Measurements from ENCODE around the gene CHMP1B. TPM values are rescaled to one million over a fixed set of nuclear protein-coding genes. Genes with fewer than 3 reads are reported as not detected.
"Not testable (repeated sequence)": the region's sequence is repeated elsewhere in the genome, so short reads cannot be mapped to it uniquely, and the experiment has no call there.

The CHMP1B gene
- total and polyA plus RNA-seq, 3 donors from 2014 or later: 32.8 to 50.0 (median 39.1) TPM

DNA sequence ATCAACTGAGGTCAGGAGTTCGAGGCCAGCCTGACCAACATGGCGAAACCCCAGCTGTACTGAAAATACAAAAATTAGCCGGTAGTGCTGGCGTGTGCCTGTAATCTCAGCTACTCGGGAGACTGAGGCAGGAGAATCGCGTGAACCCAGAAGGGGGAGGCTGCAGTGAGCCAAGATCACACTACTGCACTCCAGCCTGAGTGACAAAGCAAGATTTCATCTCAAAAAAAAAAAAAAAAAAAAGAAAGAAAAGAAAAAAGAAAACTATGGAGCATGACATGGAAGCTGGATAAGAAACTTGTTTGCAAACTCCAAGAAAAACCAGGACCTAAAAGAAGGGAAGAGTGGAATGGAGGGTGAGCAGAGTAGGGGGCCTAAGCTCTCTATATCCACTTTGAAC lies 1.9 kb upstream of the CHMP1B start:
- H3K27ac ChIP-seq: peak overlapping the region; percentile 75 to 89
- no peak for DNase-seq
- no peak for TF ChIP-seq POLR2A (IDR thresholded peaks at IDR 0.05)
- TF ChIP-seq, protein P1, sequence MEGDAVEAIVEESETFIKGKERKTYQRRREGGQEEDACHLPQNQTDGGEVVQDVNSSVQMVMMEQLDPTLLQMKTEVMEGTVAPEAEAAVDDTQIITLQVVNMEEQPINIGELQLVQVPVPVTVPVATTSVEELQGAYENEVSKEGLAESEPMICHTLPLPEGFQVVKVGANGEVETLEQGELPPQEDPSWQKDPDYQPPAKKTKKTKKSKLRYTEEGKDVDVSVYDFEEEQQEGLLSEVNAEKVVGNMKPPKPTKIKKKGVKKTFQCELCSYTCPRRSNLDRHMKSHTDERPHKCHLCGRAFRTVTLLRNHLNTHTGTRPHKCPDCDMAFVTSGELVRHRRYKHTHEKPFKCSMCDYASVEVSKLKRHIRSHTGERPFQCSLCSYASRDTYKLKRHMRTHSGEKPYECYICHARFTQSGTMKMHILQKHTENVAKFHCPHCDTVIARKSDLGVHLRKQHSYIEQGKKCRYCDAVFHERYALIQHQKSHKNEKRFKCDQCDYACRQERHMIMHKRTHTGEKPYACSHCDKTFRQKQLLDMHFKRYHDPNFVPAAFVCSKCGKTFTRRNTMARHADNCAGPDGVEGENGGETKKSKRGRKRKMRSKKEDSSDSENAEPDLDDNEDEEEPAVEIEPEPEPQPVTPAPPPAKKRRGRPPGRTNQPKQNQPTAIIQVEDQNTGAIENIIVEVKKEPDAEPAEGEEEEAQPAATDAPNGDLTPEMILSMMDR (IDR thresholded peaks at IDR 0.05): no peak
- H3K27me3 ChIP-seq: no peaks in the 10 kb centered on the region
- H3K36me3 ChIP-seq (ENCODE audit: low read depth, missing control alignments): no peaks in the 10 kb centered on the region
- H3K4me1 ChIP-seq: peaks cover 19% of the 10 kb centered on the region
- intact Hi-C loops (cut with DNase I; ENCODE audit: low total_unique reads): no loop called here
- H3K4me3 ChIP-seq: no peak overlapping the region
- no peaks in the 10 kb centered on the region for H3K9me3 ChIP-seq
- WGBS, 2 donors: 73 to 89% methylated on average over 7 of the region's 7 CpGs

DNA sequence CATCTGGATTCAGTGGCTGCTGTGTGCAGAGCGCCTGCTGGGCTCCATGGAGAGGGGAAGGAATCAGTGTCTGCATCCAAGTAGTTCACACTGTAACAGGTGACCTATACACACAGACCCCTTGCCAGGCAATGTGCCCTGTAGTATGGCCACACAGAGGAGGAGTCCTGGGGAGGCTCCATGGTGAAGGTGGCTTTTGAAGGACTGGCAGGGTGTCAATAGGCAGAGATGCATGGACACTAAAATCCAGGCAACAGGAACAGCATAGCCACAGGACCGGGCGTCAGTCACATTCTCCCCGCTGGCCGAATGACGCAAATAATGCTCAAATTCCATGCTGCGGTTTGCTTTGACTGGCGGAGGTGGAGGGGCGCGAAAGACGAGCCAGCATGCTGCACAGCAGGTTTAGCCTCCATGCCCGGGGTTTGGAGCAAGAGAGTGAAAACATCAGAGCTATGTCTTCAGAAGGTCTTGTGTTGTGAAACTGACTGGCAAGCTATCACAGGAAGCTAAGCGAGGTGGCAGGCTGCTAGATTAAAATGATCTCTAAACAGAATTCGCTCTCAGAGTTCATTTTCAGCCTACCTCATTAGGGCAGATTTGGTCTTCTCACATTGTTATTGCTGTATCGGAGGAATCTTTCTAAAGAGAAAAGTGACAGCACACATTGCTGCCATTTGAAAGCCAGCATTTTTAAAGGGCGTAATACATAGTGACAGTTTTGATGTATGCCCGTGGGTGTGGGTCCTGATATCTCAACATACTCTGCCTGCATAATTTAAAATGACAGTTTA lies 1.2 kb upstream of the CHMP1B start:
- H3K27ac ChIP-seq: peak overlapping the region; percentile 75 to 89
- no peaks in the 10 kb centered on the region for H3K27me3 ChIP-seq
- WGBS, 2 donors: 2 to 22% methylated on average over 11 to 17 of the region's 17 CpGs

DNA sequence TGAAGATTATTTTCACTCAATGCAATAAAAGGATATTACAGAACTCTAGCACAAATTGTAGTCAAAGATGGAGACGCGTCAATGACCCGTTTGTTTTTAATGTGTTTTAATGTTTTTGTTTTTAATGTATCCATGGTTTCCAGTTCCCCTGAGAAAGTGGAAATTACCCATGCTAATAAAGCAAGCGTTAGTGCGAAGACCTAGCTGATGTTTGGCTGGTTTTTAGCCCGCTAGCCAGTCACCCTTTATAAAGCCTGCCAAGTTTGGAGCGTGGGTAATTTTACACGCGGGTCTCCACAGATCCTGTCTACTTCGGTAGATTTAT lies 430 bp upstream of the CHMP1B start:
- WGBS, 2 donors: 0% methylated on average over 10 of the region's 10 CpGs
- TF ChIP-seq, protein P1 (IDR thresholded peaks at IDR 0.05): no peak
- TF ChIP-seq POLR2A (IDR thresholded peaks at IDR 0.05): no peak
- no peak for DNase-seq
- intact Hi-C loops (cut with DNase I; ENCODE audit: low total_unique reads): no loop called here
- H3K36me3 ChIP-seq (ENCODE audit: low read depth, missing control alignments): no peaks in the 10 kb centered on the region
- peaks cover 19% of the 10 kb centered on the region for H3K4me1 ChIP-seq
- H3K27ac ChIP-seq: peak overlapping the region; percentile 75 to 89
- no peaks in the 10 kb centered on the region for H3K27me3 ChIP-seq
- peak overlapping the region; percentile 82 to 88 for H3K4me3 ChIP-seq
- H3K9me3 ChIP-seq: no peaks in the 10 kb centered on the region

More for the DNA sequence above, 1.2 kb upstream of the CHMP1B start:
- peaks cover 19% of the 10 kb centered on the region for H3K4me1 ChIP-seq
- peak overlapping the region; percentile 82 to 88 for H3K4me3 ChIP-seq
- H3K9me3 ChIP-seq: no peaks in the 10 kb centered on the region
- DNase-seq: peak; percentile 68
- no peaks in the 10 kb centered on the region for H3K36me3 ChIP-seq (ENCODE audit: low read depth, missing control alignments)
- no peak for TF ChIP-seq POLR2A (IDR thresholded peaks at IDR 0.05)
- TF ChIP-seq, protein P1 (IDR thresholded peaks at IDR 0.05): no peak
- intact Hi-C loops (cut with DNase I; ENCODE audit: low total_unique reads): no loop called here

DNA sequence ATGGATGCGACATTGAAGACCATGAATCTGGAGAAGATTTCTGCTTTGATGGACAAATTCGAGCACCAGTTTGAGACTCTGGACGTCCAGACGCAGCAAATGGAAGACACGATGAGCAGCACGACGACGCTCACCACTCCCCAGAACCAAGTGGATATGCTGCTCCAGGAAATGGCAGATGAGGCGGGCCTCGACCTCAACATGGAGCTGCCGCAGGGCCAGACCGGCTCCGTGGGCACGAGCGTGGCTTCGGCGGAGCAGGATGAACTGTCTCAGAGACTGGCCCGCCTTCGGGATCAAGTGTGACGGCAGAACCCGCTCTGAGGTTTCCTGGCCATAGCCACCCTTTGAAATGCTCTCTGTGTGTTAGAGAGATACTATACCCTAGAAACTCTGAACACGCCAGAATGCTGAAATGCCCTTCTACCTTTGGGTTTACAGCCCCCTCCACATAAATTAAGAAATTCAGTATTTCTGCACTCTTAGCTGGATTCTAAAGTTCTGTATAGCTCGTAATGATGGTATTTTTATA lies 659 bp downstream of the CHMP1B start:
- 0 to 1% methylated on average over 10 to 23 of the region's 23 CpGs for WGBS, 2 donors
- Histone ChIP-seq H3K4me3 (peak overlapping the region; percentile 82 to 88), H3K27me3 (no peaks in the 10 kb centered on the region), H3K27ac (peak overlapping the region; percentile 75 to 89), H3K36me3 (ENCODE audit: low read depth, missing control alignments) (no peaks in the 10 kb centered on the region), H3K9me3 (no peaks in the 10 kb centered on the region), H3K4me1 (peaks cover 19% of the 10 kb centered on the region)
- TF ChIP-seq POLR2A (IDR thresholded peaks at IDR 0.05): no peak
- TF ChIP-seq, protein P1 (IDR thresholded peaks at IDR 0.05): no peak
- peak; percentile 57 for DNase-seq
- intact Hi-C loops (cut with DNase I; ENCODE audit: low total_unique reads): no loop called here

DNA sequence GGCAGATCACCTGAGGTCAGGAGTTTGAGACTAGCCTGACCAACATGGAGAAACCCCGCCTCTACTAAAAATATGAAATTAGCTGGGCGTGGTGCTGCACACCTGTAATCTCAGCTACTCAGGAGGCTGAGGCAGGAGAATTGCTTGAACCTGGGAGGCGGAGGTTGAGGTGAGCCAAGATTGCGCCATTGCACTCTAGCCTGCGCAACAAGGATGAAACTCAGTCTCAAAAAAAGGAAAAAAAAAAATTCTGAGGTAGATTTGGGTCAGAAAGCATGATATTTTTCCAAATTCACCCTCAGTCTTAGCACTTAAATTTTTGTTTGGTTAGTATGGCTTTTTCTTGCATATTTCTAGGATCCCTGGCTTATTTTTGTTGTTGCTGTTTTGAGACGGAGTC lies 3.3 kb downstream of the CHMP1B start:
- H3K9me3 ChIP-seq; H3K27ac ChIP-seq; intact Hi-C loops (cut with DNase I; ENCODE audit: low total_unique reads); H3K4me3 ChIP-seq; H3K27me3 ChIP-seq; H3K36me3 ChIP-seq (ENCODE audit: low read depth, missing control alignments); DNase-seq: not testable (repeated sequence)
- H3K4me1 ChIP-seq: peaks cover 18% of the 10 kb centered on the region
- 87 to 89% methylated on average over 6 of the region's 6 CpGs for WGBS, 2 donors

Measured in testis (tissue), 3 donors.